NB4 (cell line): ENCODE results near the gene AGAP1.

ENCODE experiments used
- CTCF ChIP-seq: IDR thresholded peaks from one replicate; pipeline ENCODE4 v1.5.1; 2012; ENCODE audit warnings: low read depth, low read length
- MYC ChIP-seq: IDR thresholded peaks from 2 replicates; pipeline ENCODE4 v1.6.1; 2011; ENCODE audit warnings: low read depth, low read length

- no peak for TF ChIP-seq CTCF
- TF ChIP-seq MYC: no peak
Measured at GRCh38 chr2:235977445-235977844, 483.6 kb downstream of the AGAP1 start.
